GM12874 (cell line): ENCODE results near the gene TPRG1.

Experiments used
- CTCF ChIP-seq: IDR thresholded peaks from 2 replicates; pipeline ENCODE4 v1.5.1; 2011; ENCODE audit warnings: low read depth, mild to moderate bottlenecking, control low read depth, low read length, moderate library complexity; ENCODE audit not compliant: insufficient read depth

Gene TPRG1

GRCh38 chr3:189342811-189343210, 171.0 kb downstream of the TPRG1 start:
- no peak for TF ChIP-seq CTCF

- TF ChIP-seq CTCF: no peak
Observed at GRCh38 chr3:189344996-189345395, 173.2 kb downstream of the TPRG1 start.

GRCh38 chr3:189349772-189350171, 178.0 kb downstream of the TPRG1 start:
- TF ChIP-seq CTCF: no peak

DNA sequence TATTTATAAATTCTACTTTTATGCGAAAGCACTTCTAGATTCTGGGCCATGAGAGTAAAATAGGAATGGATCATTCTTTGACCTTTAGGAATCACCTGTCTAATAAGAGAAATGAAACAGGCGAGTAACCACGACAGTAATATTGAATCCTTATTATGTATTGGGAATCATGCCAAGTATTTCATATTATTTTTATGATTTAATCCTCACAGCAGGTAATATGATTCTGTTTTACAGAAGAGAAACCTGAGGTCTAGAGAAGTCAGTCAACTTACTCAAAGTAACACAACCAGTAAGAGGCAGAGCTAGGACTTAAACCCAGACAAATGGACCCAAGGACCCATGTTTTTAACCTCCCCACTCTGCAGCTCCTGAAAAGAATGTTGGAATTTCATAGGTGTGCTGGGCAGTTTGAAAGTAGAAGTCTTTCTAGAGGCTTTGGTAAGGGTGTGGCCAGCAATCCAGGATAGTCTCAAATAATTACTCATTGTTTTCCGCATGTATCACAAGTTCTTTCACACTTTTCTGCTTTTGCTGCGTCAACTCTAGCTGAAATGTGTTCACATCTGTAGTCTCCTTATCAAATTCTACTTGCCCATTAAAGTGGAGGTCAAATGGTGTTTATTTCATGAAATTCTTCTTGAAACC, 181.7 kb downstream of the TPRG1 start:
- TF ChIP-seq CTCF: no peak

DNA sequence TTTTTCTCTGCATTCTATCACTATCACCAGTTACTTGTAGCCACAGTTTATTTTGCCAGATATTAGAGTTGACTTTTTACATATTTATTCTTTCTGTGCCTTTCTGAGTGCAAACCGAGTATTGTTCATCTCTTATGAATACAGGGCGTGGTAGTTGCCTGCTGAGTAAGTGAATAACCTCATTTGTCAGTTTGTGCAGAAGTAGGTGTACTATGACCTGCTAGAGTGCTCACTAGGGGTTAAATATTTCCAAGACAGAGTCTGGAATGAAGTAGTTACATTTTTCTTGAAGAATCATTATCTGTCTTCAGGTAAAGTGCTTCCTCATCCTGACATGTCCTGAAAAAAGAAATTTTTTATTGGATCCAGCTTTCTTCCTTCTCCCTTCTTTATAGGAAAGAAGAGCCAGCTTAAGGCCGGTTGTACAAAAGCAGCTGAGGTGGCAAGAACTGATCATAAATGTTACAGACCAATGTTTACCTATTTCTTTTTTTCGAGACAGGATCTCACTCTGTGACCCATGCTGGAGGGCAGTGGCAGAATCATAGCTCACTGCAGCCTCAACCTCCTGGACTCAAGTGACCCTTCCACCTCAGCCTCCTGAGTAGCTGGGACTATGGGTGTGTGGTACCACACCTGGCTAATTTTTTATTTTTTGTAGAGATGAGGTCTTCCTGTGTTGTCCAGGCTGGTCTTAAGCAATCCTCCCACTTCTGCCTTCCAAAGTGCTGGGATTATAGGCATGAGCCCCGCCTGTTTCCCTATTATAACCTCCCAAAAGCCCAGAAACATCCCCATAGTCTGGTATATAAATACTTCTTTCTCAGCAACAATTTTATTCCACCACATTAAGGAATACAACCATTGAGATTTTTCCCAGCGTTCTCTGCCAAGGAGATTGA, 182.5 kb downstream of the TPRG1 start:
- TF ChIP-seq CTCF: no peak

DNA sequence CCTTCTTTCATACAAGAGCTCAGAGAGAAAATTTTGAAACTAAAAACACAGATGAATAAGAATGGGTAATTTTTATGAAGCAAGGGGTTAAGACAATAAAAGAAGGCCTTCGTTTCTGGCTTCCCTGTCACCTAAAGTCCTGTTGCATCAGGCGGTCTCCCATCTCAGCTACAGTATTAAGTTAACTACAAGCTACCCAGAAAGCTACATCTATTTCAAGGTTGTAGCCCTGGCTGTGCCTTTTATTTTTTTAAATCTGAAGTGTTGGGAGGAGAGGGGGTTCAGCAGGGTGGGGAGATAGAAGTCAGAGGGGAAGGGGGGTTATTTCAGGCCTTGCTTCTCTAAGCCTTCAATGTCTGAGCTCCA, 183.3 kb downstream of the TPRG1 start:
- no peak for TF ChIP-seq CTCF

GRCh38 chr3:189355481-189356201, 183.9 kb downstream of the TPRG1 start:
- no peak for TF ChIP-seq CTCF
